ENCODE results near the gene CYBC1.

- TF ChIP-seq REST (IDR thresholded peaks at IDR 0.05; ENCODE audit: low read depth) = no peak
- TF ChIP-seq, protein P1, sequence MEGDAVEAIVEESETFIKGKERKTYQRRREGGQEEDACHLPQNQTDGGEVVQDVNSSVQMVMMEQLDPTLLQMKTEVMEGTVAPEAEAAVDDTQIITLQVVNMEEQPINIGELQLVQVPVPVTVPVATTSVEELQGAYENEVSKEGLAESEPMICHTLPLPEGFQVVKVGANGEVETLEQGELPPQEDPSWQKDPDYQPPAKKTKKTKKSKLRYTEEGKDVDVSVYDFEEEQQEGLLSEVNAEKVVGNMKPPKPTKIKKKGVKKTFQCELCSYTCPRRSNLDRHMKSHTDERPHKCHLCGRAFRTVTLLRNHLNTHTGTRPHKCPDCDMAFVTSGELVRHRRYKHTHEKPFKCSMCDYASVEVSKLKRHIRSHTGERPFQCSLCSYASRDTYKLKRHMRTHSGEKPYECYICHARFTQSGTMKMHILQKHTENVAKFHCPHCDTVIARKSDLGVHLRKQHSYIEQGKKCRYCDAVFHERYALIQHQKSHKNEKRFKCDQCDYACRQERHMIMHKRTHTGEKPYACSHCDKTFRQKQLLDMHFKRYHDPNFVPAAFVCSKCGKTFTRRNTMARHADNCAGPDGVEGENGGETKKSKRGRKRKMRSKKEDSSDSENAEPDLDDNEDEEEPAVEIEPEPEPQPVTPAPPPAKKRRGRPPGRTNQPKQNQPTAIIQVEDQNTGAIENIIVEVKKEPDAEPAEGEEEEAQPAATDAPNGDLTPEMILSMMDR (IDR thresholded peaks at IDR 0.05 in 2 of 3, conservative IDR thresholded peaks at IDR 0.05 in 1 of 3; ENCODE audit: borderline replicate concordance in 1 of 3, insufficient read depth in 1 of 3, low read depth in 2 of 3, low read length in 2 of 3) = no peak
- TF ChIP-seq EZH2 (IDR thresholded peaks at IDR 0.05) = no peak
- TF ChIP-seq, protein P2, sequence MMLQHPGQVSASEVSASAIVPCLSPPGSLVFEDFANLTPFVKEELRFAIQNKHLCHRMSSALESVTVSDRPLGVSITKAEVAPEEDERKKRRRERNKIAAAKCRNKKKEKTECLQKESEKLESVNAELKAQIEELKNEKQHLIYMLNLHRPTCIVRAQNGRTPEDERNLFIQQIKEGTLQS (IDR thresholded peaks at IDR 0.05) = no peak
- no peak for TF ChIP-seq SRF (IDR thresholded peaks at IDR 0.05; ENCODE audit: low read depth)
- TF ChIP-seq RAD21 (IDR thresholded peaks at IDR 0.05; ENCODE audit: low read depth) = no peak
- TF ChIP-seq YY1 (IDR thresholded peaks at IDR 0.05; ENCODE audit: extremely low read depth, insufficient replicate concordance, low read depth, low read length) = no peak
- no peak for TF ChIP-seq SIN3A (IDR thresholded peaks at IDR 0.05; ENCODE audit: low read depth)
- TF ChIP-seq CEBPB (IDR thresholded peaks at IDR 0.05; ENCODE audit: low read depth) = no peak
- TF ChIP-seq MAX (IDR thresholded peaks at IDR 0.05) = no peak
- TF ChIP-seq POLR2A (IDR thresholded peaks at IDR 0.05; ENCODE audit: borderline replicate concordance, extremely low read depth, insufficient read depth, insufficient read length) = no peak
- no peak for TF ChIP-seq EGR1 (IDR thresholded peaks at IDR 0.05; ENCODE audit: low read depth)
- TF ChIP-seq POLR2AphosphoS5 (IDR thresholded peaks at IDR 0.05; ENCODE audit: low read depth, low read length) = no peak
- no peak for TF ChIP-seq FOSL1 (IDR thresholded peaks at IDR 0.05; ENCODE audit: low read depth)
Measured at GRCh38 chr17:82489117-82489516, 38.6 kb upstream of the CYBC1 start.

Measured in HCT116 (cell line).